OCI-LY3 (cell line): ENCODE data around the gene GALNTL6.

Source experiments
- CTCF ChIP-seq: fragments of 200-600, 300-600 bp; sonication (generic); IDR thresholded peaks from 2 replicates; pipeline ENCODE4 v1.5.1; 2014; ENCODE audit warnings: antibody characterized with exemption, low read length, low read depth
- EZH2phosphoT487 ChIP-seq: fragments of 200-600 bp; shearing (Covaris generic); IDR thresholded peaks from 2 replicates; pipeline ENCODE4 v1.6.1; 2018; ENCODE audit warnings: antibody characterized with exemption, mixed run types, low read depth

DNA sequence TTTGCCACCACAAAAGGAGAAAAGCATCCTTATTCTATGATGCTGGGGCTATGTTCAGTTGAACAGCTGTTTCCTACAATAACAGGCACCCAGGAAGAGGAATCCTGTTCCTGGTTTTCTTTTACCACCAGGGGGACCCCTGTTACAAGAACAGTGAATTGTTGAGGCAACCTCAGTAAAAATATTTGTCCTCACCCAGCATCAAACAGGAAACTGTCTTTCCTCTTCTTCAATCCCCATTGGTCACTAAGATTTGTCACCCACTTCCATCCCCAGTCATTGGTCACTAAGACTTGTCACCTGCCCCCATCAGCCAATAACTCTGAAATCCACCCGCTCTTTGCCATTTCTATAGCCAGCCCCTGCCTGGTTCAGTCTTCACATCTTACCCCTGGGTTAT, 1211.9 kb downstream of the GALNTL6 start:
- peak; percentile 96 for TF ChIP-seq CTCF
- no peak for TF ChIP-seq EZH2phosphoT487
